ENCODE data around the gene TMEM207. TPM values are rescaled to one million over a fixed set of nuclear protein-coding genes. Genes with fewer than 3 reads are reported as not detected.

Gene TMEM207
- total RNA-seq, 5 donors from 2014 or later (not counting 1 experiment from before 2014, with no cell fraction given), result not detected

- no peaks in the 10 kb centered on the region for H3K4me1 Mint-ChIP-seq
- DNase-seq (no peak), ATAC-seq (replicated peaks in 1 of 4) (no peak)
- no peaks in the 10 kb centered on the region for H3K36me3 Mint-ChIP-seq
- H3K9me3 ChIP-seq, result no peaks in the 10 kb centered on the region
- ChIA-PET POLR2A (no interaction called here), CTCF (interaction anchor here in 1 of 2 donors (0.6 kb wide), 1 partner anchor 17 kb away, joined by 3 read pairs; no protein-coding TSS in a partner anchor)
- no CpG with 5 or more reads among the region's 2 CpGs for WGBS (ENCODE audit: insufficient coverage)
- H3K27me3 ChIP-seq (replicated peaks in 1 of 2; ENCODE audit: control insufficient read depth in 2 of 2, extremely low read depth in 1 of 2, insufficient read depth in 2 of 2, low read length in 1 of 2), result no peaks in the 10 kb centered on the region
- peaks cover 5 to 13% of the 10 kb centered on the region in 2 donors for H3K27me3 Mint-ChIP-seq
- H3K4me3 Mint-ChIP-seq, result no peak overlapping the region
- H3K36me3 ChIP-seq (ENCODE audit: control insufficient read depth in 2 of 2, extremely low read depth in 1 of 2, insufficient read depth in 1 of 2, low read length in 1 of 2), result no peaks in the 10 kb centered on the region
- H3K4me1 ChIP-seq (ENCODE audit: control insufficient read depth in 1 of 2, extremely low read depth in 1 of 2, insufficient read depth in 2 of 2, low read length in 2 of 2), result no peaks in the 10 kb centered on the region
- H3K27ac ChIP-seq (ENCODE audit: low read length), result no peak overlapping the region
- H3K27ac Mint-ChIP-seq, result no peak overlapping the region
- H3K4me3 ChIP-seq (ENCODE audit: control insufficient read depth in 1 of 2, extremely low read depth in 1 of 2, low read length in 1 of 2), result no peak overlapping the region
- H3K9me3 Mint-ChIP-seq, result no peaks in the 10 kb centered on the region
Observed at GRCh38 chr3:190455828-190456227, 6.1 kb upstream of the TMEM207 start.

- no peak overlapping the region for H3K4me3 ChIP-seq (ENCODE audit: control insufficient read depth in 1 of 2, extremely low read depth in 1 of 2, low read length in 1 of 2)
- Mint-ChIP-seq H3K27ac (no peak overlapping the region), H3K4me1 (peaks cover 13 to 16% (median 14%) of the 10 kb centered on the region in 3 donors), H3K9me3 (no peaks in the 10 kb centered on the region), H3K4me3 (no peak overlapping the region), H3K27me3 (no peaks in the 10 kb centered on the region), H3K36me3 (no peaks in the 10 kb centered on the region)
- no peaks in the 10 kb centered on the region for H3K27me3 ChIP-seq (replicated peaks in 1 of 2; ENCODE audit: control insufficient read depth in 2 of 2, extremely low read depth in 1 of 2, insufficient read depth in 2 of 2, low read length in 1 of 2)
- no peak for ATAC-seq (replicated peaks in 1 of 4)
- ChIA-PET POLR2A (no interaction called here), CTCF (no interaction called here)
- no peaks in the 10 kb centered on the region for H3K36me3 ChIP-seq (ENCODE audit: control insufficient read depth in 2 of 2, extremely low read depth in 1 of 2, insufficient read depth in 1 of 2, low read length in 1 of 2)
- no peaks in the 10 kb centered on the region for H3K9me3 ChIP-seq
- H3K4me1 ChIP-seq (ENCODE audit: control insufficient read depth in 1 of 2, extremely low read depth in 1 of 2, insufficient read depth in 2 of 2, low read length in 2 of 2), result peaks cover 0 to 9% of the 10 kb centered on the region in 2 experiments
- WGBS (ENCODE audit: insufficient coverage), result no CpG with 5 or more reads among the region's 2 CpGs
- H3K27ac ChIP-seq (ENCODE audit: low read length), result no peak overlapping the region
- no peak for DNase-seq
Observed at GRCh38 chr3:190448256-190448655, 1.4 kb downstream of the TMEM207 start.

- Mint-ChIP-seq H3K27ac (peak overlapping the region; percentile 12 to 55), H3K4me3 (peak overlapping the region in 2 of 3 donors; percentile 29 to 50), H3K9me3 (no peaks in the 10 kb centered on the region), H3K36me3 (no peaks in the 10 kb centered on the region), H3K27me3 (no peaks in the 10 kb centered on the region), H3K4me1 (peaks cover 13 to 16% (median 14%) of the 10 kb centered on the region in 3 donors)
- H3K4me1 ChIP-seq (ENCODE audit: control insufficient read depth in 1 of 2, extremely low read depth in 1 of 2, insufficient read depth in 2 of 2, low read length in 2 of 2), result peaks cover 0 to 9% of the 10 kb centered on the region in 2 experiments
- DNase-seq (peak in 1 of 35 experiments; percentile 7), ATAC-seq (replicated peaks in 1 of 4) (peak in 3 of 4 experiments; percentile 37 to 54 (median 39))
- H3K27me3 ChIP-seq (replicated peaks in 1 of 2; ENCODE audit: control insufficient read depth in 2 of 2, extremely low read depth in 1 of 2, insufficient read depth in 2 of 2, low read length in 1 of 2), result no peaks in the 10 kb centered on the region
- no peak overlapping the region for H3K4me3 ChIP-seq (ENCODE audit: control insufficient read depth in 1 of 2, extremely low read depth in 1 of 2, low read length in 1 of 2)
- ChIA-PET CTCF (no interaction called here), POLR2A (no interaction called here)
- no peak overlapping the region for H3K27ac ChIP-seq (ENCODE audit: low read length)
- WGBS (ENCODE audit: insufficient coverage), result 0% methylated on average over 2 of the region's 6 CpGs
- no peaks in the 10 kb centered on the region for H3K9me3 ChIP-seq
- H3K36me3 ChIP-seq (ENCODE audit: control insufficient read depth in 2 of 2, extremely low read depth in 1 of 2, insufficient read depth in 1 of 2, low read length in 1 of 2), result no peaks in the 10 kb centered on the region
Observed at GRCh38 chr3:190446573-190447279, 3.0 kb downstream of the TMEM207 start.

- Mint-ChIP-seq H3K36me3 (no peaks in the 10 kb centered on the region), H3K4me3 (no peak overlapping the region), H3K27ac (no peak overlapping the region), H3K27me3 (peaks cover 0 to 2% of the 10 kb centered on the region in 2 donors), H3K4me1 (peaks cover 13 to 16% (median 14%) of the 10 kb centered on the region in 3 donors), H3K9me3 (no peaks in the 10 kb centered on the region)
- ChIA-PET CTCF (no interaction called here), POLR2A (no interaction called here)
- ATAC-seq (replicated peaks in 1 of 4) (no peak), DNase-seq (no peak)
- no CpG with 5 or more reads among the region's 3 CpGs for WGBS (ENCODE audit: insufficient coverage)
- Histone ChIP-seq H3K4me1 (ENCODE audit: control insufficient read depth in 1 of 2, extremely low read depth in 1 of 2, insufficient read depth in 2 of 2, low read length in 2 of 2) (peaks cover 0 to 9% of the 10 kb centered on the region in 2 experiments), H3K4me3 (ENCODE audit: control insufficient read depth in 1 of 2, extremely low read depth in 1 of 2, low read length in 1 of 2) (no peak overlapping the region), H3K27me3 (replicated peaks in 1 of 2; ENCODE audit: control insufficient read depth in 2 of 2, extremely low read depth in 1 of 2, insufficient read depth in 2 of 2, low read length in 1 of 2) (no peaks in the 10 kb centered on the region), H3K36me3 (ENCODE audit: control insufficient read depth in 2 of 2, extremely low read depth in 1 of 2, insufficient read depth in 1 of 2, low read length in 1 of 2) (no peaks in the 10 kb centered on the region), H3K9me3 (no peaks in the 10 kb centered on the region), H3K27ac (ENCODE audit: low read length) (no peak overlapping the region)
Observed at GRCh38 chr3:190444576-190445145, 5.0 kb downstream of the TMEM207 start.

- H3K36me3 Mint-ChIP-seq, result no peaks in the 10 kb centered on the region
Observed at GRCh38 chr3:190444006-190444405, 5.7 kb downstream of the TMEM207 start.

GRCh38 chr3:190443257-190443656 is 6.4 kb downstream of the TMEM207 start:
- H3K4me1 ChIP-seq (ENCODE audit: control insufficient read depth in 1 of 2, extremely low read depth in 1 of 2, insufficient read depth in 2 of 2, low read length in 2 of 2), result peaks cover 0 to 9% of the 10 kb centered on the region in 2 experiments

More at GRCh38 chr3:190444006-190444405, 5.7 kb downstream of the TMEM207 start:
- Histone ChIP-seq H3K27me3 (replicated peaks in 1 of 2; ENCODE audit: control insufficient read depth in 2 of 2, extremely low read depth in 1 of 2, insufficient read depth in 2 of 2, low read length in 1 of 2) (no peaks in the 10 kb centered on the region), H3K27ac (ENCODE audit: low read length) (no peak overlapping the region), H3K36me3 (ENCODE audit: control insufficient read depth in 2 of 2, extremely low read depth in 1 of 2, insufficient read depth in 1 of 2, low read length in 1 of 2) (no peaks in the 10 kb centered on the region), H3K4me3 (ENCODE audit: control insufficient read depth in 1 of 2, extremely low read depth in 1 of 2, low read length in 1 of 2) (no peak overlapping the region), H3K9me3 (no peaks in the 10 kb centered on the region), H3K4me1 (ENCODE audit: control insufficient read depth in 1 of 2, extremely low read depth in 1 of 2, insufficient read depth in 2 of 2, low read length in 2 of 2) (peaks cover 0 to 9% of the 10 kb centered on the region in 2 experiments)
- Mint-ChIP-seq H3K27ac (no peak overlapping the region), H3K27me3 (peaks cover 0 to 3% of the 10 kb centered on the region in 2 donors), H3K4me3 (no peak overlapping the region), H3K9me3 (no peaks in the 10 kb centered on the region), H3K4me1 (peaks cover 13 to 16% (median 14%) of the 10 kb centered on the region in 3 donors)
- ATAC-seq (replicated peaks in 1 of 4), result no peak
- POLR2A ChIA-PET, result no interaction called here
- no CpG with 5 or more reads among the region's 6 CpGs for WGBS (ENCODE audit: insufficient coverage)
- DNase-seq, result no peak
- CTCF ChIA-PET, result no interaction called here

More at GRCh38 chr3:190443257-190443656, 6.4 kb downstream of the TMEM207 start:
- Histone ChIP-seq H3K27ac (ENCODE audit: low read length) (no peak overlapping the region), H3K9me3 (no peaks in the 10 kb centered on the region), H3K36me3 (ENCODE audit: control insufficient read depth in 2 of 2, extremely low read depth in 1 of 2, insufficient read depth in 1 of 2, low read length in 1 of 2) (no peaks in the 10 kb centered on the region), H3K27me3 (replicated peaks in 1 of 2; ENCODE audit: control insufficient read depth in 2 of 2, extremely low read depth in 1 of 2, insufficient read depth in 2 of 2, low read length in 1 of 2) (no peaks in the 10 kb centered on the region), H3K4me3 (ENCODE audit: control insufficient read depth in 1 of 2, extremely low read depth in 1 of 2, low read length in 1 of 2) (no peak overlapping the region)
- ChIA-PET CTCF (no interaction called here), POLR2A (no interaction called here)
- H3K4me1 Mint-ChIP-seq, result peaks cover 13 to 16% (median 14%) of the 10 kb centered on the region in 3 donors
- ATAC-seq (replicated peaks in 1 of 4) (no peak), DNase-seq (no peak)
- WGBS (ENCODE audit: insufficient coverage), result 100% methylated on average over 1 of the region's 3 CpGs
- no peak overlapping the region for H3K4me3 Mint-ChIP-seq
- no peaks in the 10 kb centered on the region for H3K36me3 Mint-ChIP-seq
- H3K27me3 Mint-ChIP-seq, result peaks cover 0 to 3% of the 10 kb centered on the region in 2 donors
- no peaks in the 10 kb centered on the region for H3K9me3 Mint-ChIP-seq
- H3K27ac Mint-ChIP-seq, result no peak overlapping the region

Measured in T-cell (primary cell).